Measurements from ENCODE around the gene FOXA2. TPM values are rescaled to one million over a fixed set of nuclear protein-coding genes. Genes with fewer than 3 reads are reported as not detected.

Gene FOXA2
- total RNA-seq, 4 donors from 2014 or later: not detected

DNA sequence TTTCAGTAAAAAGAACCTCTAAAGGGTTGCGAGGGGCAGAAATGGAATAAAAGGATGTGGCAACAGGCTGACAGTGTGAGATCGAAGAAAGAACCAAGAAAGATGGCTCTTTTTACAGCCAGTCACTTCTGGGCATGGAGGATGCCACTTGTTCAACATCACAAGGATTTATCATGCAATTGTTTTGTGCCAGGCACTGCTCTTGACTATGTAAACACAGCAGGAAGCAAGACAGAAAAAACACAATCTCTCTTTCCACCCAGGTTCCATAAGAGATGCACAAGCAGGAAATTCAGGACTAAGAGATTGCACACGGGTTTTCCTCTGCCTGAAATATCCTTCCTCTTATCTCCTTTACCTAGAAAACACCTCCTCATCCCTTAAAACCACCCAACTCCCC lies 38.0 kb downstream of the FOXA2 start:
- Histone ChIP-seq H3K27ac (no peak overlapping the region), H3K36me3 (no peaks in the 10 kb centered on the region), H3K4me1 (no peaks in the 10 kb centered on the region), H3K4me3 (no peak overlapping the region), H3K27me3 (peaks cover 42% of the 10 kb centered on the region), H3K9me3 (peaks cover 0 to 6% (median 0%) of the 10 kb centered on the region in 3 donors)
- WGBS, 2 donors (ENCODE audit: low coverage in 1 of 2): 61 to 65% methylated on average over 3 of the region's 3 CpGs
- no peak for TF ChIP-seq POLR2A (IDR thresholded peaks at IDR 0.05)
- TF ChIP-seq CTCF (IDR thresholded peaks at IDR 0.05): no peak
- no peak for TF ChIP-seq POLR2AphosphoS5 (IDR thresholded peaks at IDR 0.05)
- TF ChIP-seq EP300 (IDR thresholded peaks at IDR 0.05): no peak
- ATAC-seq: no peak

- no peak for TF ChIP-seq POLR2AphosphoS5 (IDR thresholded peaks at IDR 0.05)
- TF ChIP-seq CTCF (IDR thresholded peaks at IDR 0.05): no peak
- TF ChIP-seq EP300 (IDR thresholded peaks at IDR 0.05): no peak
- TF ChIP-seq POLR2A (IDR thresholded peaks at IDR 0.05): no peak
- no peak for ATAC-seq
- H3K4me3 ChIP-seq: no peak overlapping the region
These were observed 39.3 kb downstream of the FOXA2 start for GRCh38 chr20:22545045-22545444.

GRCh38 chr20:22544462-22544861 lies 39.9 kb downstream of the FOXA2 start:
- TF ChIP-seq POLR2A (IDR thresholded peaks at IDR 0.05): no peak
- TF ChIP-seq EP300 (IDR thresholded peaks at IDR 0.05): no peak
- no peak for TF ChIP-seq CTCF (IDR thresholded peaks at IDR 0.05)
- no peak for TF ChIP-seq POLR2AphosphoS5 (IDR thresholded peaks at IDR 0.05)

More at GRCh38 chr20:22545045-22545444, 39.3 kb downstream of the FOXA2 start:
- H3K36me3 ChIP-seq: no peaks in the 10 kb centered on the region
- no peaks in the 10 kb centered on the region for H3K4me1 ChIP-seq
- no peak overlapping the region for H3K27ac ChIP-seq
- peaks cover 0 to 6% (median 0%) of the 10 kb centered on the region in 3 donors for H3K9me3 ChIP-seq
- peaks cover 40% of the 10 kb centered on the region for H3K27me3 ChIP-seq

GRCh38 chr20:22542427-22542826 lies 41.9 kb downstream of the FOXA2 start:
- TF ChIP-seq CTCF (IDR thresholded peaks at IDR 0.05): no peak
- no peak for TF ChIP-seq POLR2AphosphoS5 (IDR thresholded peaks at IDR 0.05)
- no peak for TF ChIP-seq EP300 (IDR thresholded peaks at IDR 0.05)
- TF ChIP-seq POLR2A (IDR thresholded peaks at IDR 0.05): no peak
- H3K4me1 ChIP-seq: no peaks in the 10 kb centered on the region
- H3K36me3 ChIP-seq: no peaks in the 10 kb centered on the region
- peaks cover 31% of the 10 kb centered on the region for H3K27me3 ChIP-seq
- H3K9me3 ChIP-seq: no peaks in the 10 kb centered on the region
- no peak for ATAC-seq
- 10 to 35% methylated on average over 1 of the region's 1 CpG for WGBS, 2 donors (ENCODE audit: low coverage in 1 of 2)
- H3K27ac ChIP-seq: no peak overlapping the region
- no peak overlapping the region for H3K4me3 ChIP-seq

More at GRCh38 chr20:22544462-22544861, 39.9 kb downstream of the FOXA2 start:
- H3K4me1 ChIP-seq: no peaks in the 10 kb centered on the region
- peaks cover 0 to 4% (median 0%) of the 10 kb centered on the region in 3 donors for H3K9me3 ChIP-seq
- WGBS, 2 donors (ENCODE audit: low coverage in 1 of 2): 0 to 20% methylated on average over 1 of the region's 1 CpG
- no peak for ATAC-seq
- H3K36me3 ChIP-seq: no peaks in the 10 kb centered on the region
- no peak overlapping the region for H3K27ac ChIP-seq
- H3K27me3 ChIP-seq: peaks cover 37% of the 10 kb centered on the region
- no peak overlapping the region for H3K4me3 ChIP-seq

DNA sequence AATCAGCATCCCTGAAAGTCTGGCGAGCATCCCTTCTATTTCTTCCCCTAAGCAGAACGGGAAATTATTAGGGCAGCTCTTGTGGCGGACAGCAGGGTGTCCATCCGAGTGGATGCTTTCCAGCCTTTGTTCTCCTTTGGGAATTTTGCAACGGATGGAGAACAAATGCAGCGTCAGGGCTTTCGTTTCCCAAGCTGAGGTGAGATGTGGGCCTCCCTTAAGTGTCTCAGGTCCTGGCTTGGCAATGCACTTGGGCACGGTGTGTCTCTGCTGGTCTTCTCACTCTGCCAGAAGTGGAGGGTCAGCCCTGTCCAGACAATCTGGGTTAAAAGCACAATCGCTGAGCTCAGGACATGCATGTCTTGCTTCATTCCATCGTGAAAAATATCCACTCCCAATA lies 43.5 kb downstream of the FOXA2 start:
- Histone ChIP-seq H3K27ac (no peak overlapping the region), H3K36me3 (no peaks in the 10 kb centered on the region), H3K4me1 (no peaks in the 10 kb centered on the region), H3K9me3 (no peaks in the 10 kb centered on the region), H3K4me3 (no peak overlapping the region), H3K27me3 (peaks cover 25% of the 10 kb centered on the region)
- 68% methylated on average over 8 of the region's 10 CpGs; no CpG with 5 or more reads in 1 of the 2 donors for WGBS, 2 donors (ENCODE audit: low coverage in 1 of 2)
- no peak for ATAC-seq
- no peak for TF ChIP-seq POLR2A (IDR thresholded peaks at IDR 0.05)
- no peak for TF ChIP-seq CTCF (IDR thresholded peaks at IDR 0.05)
- TF ChIP-seq EP300 (IDR thresholded peaks at IDR 0.05): no peak
- no peak for TF ChIP-seq POLR2AphosphoS5 (IDR thresholded peaks at IDR 0.05)

Data from gastroesophageal sphincter (tissue), 4 donors.